CMK (cell line): Measurements from ENCODE around the gene SH2D4B.

Experiments used
- DNase-seq: peaks from one replicate; pipeline ENCODE4 v3.0.0-alpha.2; 2010; ENCODE audit warnings: low read depth

Gene SH2D4B

DNA sequence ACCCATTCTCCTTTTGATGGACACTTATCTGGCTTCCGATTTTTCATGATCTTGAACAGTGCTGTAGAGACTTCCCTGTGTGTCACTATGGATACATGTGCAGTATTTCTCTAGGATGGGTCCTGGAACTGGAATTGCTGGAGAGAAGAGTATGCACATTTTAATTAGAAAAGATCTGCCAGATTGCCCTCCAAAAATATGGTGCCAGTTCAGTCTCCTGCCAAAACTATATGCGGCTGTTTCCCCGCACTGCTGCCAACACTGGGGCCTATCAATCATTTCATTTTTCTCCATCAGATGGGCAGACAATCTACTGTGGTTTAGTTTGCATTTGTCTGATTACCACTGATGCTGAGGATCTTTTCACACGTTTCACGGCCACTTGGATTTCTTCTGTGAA, 105.0 kb downstream of the SH2D4B start:
- no peak for DNase-seq

DNA sequence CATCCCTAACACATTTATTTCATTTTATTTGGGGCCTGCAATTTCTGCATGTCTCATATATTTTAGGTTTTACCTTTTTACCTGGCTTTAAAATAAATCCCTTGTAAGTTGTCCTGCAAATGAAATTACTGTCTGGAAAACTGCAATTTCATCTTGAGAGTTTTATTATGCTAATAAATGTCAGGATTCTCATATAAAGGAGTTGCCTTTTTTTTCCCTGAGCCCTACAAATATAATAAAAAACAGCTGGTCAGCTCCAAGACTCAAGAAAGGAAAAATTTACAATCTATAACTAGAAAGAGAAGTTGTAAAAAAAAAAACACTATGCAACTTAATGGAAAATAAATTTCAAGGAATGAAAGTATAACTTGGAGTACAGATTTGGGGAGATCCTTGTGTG, 108.7 kb downstream of the SH2D4B start:
- no peak for DNase-seq

DNA sequence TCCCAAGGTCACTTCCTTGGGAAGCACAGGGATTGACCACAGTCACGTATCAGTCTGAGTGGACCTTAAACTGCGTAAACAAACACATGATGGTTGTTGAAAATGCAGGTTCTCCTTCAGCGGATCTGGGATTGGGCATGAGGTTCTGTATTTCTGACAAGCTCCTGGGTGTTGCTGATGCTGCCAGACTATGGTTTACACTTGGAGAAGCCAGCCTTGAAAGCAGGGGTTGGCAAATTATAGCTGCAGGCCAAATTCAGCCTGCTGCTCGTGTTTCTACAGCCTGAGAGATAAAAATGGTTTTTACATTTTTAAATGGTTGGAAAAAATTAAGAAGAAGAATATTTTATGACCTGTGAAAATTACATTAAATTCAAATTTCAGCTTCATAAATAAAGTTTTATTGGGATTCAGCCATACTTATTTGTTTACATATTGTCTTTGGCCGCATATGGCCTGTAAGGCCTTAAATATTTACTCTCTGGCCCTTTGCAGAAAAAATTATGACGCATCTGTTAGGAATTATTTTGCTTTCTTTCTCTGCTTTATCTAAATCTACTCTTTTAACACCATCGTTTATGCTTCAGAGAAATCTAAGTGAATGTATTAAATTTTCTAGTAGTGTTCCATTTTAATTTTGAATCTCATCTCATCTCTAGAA, 109.6 kb downstream of the SH2D4B start:
- no peak for DNase-seq

DNA sequence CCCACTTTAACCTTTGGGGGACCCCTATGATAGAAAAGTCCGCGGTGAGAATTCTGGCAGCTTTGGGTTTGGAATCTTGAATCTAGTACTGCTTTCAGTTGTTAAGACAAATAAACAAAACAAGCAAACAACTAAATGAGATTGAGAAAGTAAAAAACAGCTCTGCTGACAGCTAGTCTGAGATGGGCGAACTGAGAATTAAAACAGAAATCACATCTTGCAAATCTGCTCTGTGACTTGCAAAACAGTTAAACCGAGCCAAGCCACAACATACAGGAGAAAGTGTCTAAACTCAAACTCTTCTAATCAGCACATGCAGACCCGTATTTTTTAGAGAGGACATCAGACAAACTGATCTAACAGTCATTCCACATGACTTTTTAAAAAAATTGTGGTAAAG, 110.4 kb downstream of the SH2D4B start:
- DNase-seq, result no peak

DNA sequence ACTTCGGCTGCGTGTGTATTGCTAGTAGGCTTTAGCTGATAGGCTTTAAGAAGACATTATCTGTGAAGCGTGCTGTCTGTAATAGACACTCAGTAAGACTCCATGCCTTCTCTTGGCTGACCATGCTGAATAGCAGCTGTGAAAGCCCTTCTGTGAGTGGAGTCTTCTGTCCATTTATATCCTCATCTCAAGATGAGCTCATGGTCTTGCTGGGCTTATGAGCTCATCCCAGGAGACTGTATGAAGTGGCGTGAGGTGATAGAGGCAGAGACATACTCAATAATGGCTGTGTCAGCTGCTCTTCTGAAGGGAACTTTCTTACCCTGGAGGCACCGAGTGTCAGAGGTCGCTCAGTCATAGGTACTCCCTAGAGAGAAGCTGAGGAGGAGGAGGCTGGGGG, 111.5 kb downstream of the SH2D4B start:
- no peak for DNase-seq

DNA sequence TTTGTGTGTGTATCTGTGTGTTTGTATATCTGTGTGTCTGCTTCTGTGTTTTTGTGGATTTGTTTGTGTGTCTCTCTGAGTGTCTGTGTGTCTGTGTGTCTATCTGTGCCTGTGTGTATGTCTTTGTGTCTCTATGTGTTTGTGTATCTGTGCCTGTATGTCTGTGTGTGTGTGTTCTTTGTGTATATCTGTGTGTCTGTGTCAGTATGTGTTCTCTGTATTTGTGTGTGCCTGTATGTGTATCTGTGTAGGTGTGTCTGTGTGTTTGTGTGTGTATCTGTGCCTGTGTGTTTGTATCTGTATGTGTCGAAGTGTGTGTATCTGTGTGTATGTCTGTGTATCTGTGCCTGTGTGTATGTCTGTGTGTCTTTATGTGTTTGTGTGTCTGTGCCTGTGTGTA, 118.2 kb downstream of the SH2D4B start:
- no peak for DNase-seq

DNA sequence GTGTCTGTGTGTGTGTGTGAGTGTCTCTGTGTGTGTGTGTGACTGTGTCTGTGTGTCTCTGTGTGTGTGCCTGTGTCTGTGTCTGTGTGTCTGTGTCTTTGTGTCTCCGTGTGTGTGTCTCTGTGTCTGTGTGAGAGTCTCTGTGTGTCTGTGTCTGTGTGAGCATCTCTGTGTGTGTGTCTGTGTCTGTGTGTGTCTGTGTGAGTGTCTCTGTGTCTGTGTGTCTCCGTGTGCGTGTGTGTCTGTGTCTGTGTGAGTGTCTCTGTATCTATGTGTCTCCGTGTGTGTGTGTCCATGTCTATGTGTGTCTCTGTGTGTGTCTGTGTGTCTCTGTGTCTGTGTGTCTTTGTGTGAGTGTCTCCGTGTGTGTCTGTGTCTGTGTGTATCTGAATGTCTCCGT, 120.4 kb downstream of the SH2D4B start:
- DNase-seq, result no peak

DNA sequence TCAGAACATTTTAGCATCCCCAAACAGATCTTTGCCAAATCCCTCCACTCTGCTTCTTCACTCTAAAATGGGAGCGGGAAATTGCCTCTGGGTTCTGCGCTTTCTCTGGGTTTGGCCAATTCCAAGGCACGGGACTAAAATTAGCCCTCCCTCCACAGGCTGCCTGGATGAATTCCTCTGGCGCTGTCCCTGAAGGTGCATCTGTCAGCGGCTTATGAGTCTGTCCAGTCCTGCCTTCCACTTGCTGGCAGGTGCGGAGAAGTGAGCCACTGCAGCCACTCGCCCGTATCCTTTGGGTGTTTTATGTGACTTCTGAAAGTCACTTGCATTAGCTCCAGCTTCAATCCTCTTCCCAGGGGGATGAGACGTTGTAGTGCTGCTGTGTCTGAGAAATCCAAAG, 121.6 kb downstream of the SH2D4B start:
- no peak for DNase-seq

DNA sequence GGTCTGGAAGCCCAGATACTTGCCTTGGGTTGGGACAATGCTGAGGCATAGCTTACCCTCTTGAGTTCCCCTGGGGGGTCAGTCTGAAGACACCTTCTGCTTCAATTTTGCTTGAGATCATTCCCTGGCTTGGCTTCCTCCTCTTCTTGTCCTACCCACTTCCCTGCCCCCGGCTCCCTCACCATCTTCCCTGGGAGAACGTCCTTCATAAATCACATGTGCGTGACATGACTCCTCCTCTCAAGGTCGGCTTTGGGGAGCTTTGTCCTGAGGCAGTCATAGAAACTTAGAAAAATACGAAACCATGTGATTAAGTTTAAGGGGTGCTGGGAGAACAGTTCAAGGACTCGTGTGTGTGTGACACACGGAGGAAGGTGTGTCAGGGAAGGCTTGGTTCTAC, 122.6 kb downstream of the SH2D4B start:
- DNase-seq, result no peak

DNA sequence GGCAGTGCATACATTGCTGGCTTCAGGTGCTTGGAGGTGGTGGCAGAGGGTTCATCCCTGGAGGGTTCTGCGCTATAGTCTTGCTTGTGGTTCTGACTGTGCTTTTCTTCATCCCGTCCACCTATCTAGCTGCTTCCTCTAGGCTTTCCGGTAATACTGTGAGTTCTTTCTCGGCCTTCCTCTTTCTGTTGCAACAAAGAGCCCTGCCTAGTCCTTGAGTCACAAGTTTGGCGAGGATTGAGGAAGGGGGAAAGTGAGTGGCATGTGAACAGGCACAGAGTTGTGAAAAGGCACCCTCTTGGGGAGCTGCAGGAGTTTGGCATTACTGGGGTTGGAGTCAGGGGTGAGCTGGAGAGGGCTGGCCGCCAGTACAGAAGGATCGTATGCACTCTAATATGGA, 123.0 kb downstream of the SH2D4B start:
- DNase-seq, result no peak

DNA sequence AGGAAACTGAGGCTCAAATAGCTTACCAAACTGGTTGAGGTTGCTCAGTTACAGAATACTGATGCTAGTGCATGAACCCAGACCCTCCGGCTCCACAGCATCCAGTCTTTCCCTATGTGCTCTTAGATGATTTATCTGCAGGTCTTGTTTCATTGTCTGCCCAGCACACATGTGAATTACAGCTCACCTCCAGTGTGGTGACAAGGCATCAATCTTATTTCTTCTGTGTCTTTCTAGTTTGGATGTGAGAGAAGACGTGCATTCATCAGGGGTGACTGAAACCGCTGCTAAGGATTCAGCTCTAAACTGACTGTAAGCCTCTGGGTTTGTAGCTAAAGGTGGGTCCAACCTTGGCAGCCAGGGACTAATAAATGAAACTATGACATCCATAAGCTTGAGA, 123.8 kb downstream of the SH2D4B start:
- DNase-seq, result no peak

DNA sequence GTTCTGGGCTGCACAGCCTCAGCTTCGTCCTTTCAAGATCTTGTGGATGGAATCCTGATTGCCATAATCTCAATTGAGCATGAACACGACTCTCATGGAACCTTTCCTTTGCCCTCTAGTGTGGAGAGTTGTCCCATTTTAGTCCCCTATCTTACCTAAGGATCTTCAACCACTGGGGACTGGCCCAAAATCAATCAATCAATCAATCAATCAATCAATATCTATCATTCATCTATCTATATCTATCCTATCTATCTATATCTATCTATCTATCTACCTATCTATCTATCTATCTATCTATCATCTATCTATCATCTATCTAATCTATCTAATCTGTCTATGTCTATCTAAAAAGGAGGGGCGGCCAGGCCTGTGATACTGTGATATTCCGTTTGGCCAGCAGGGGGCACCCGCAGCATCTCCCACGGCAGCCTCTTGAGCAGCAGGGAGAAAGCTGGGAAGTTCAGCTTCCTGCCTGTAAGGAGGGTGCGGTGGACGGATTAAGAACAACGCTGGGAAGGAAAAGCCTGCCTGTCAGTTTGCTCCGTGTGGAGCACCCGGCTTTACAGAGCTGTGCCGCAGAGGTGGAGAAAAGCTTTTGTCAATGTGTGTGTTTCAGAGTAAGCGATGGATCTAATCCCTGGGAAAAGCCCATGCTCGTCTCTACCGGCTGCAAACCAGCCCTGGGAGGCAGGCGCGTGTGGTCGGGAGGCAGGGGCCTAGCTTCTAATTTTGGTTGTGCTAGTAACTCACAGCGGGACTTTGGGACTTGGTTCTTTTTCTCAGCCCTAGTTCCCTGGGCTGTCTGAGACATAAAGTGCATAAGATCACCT, 124.9 kb downstream of the SH2D4B start:
- peak; percentile 74 for DNase-seq

DNA sequence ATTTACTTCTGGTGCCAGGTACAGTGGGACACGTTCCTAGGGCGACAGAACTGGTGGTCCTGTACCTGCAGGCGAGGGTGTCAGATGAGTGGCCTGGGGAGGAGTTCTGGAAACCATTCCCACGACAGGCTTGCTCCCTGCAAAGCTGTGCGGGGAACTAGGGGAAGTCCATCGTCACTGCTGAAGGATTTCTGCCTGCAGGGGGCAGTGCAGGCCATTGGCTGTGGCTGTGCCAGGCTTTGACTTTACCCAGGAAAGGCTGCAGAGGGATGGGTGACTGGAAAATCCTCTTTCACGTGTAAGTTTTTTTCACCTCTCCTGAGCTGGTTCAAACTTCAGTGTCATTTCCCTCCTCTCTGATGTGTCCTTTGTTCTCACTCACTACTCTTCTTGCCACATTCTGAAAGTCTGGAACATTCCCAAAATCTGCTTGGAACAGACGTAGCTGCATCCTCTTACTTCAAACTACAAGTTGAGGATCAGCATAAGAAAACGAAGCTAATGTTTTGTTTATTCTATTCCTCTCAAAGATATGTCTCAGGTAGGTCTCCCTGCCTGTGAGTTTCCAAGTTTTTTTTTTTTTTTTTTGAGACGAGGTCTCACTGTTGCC, 126.5 kb downstream of the SH2D4B start:
- DNase-seq, result peak; percentile 35

DNA sequence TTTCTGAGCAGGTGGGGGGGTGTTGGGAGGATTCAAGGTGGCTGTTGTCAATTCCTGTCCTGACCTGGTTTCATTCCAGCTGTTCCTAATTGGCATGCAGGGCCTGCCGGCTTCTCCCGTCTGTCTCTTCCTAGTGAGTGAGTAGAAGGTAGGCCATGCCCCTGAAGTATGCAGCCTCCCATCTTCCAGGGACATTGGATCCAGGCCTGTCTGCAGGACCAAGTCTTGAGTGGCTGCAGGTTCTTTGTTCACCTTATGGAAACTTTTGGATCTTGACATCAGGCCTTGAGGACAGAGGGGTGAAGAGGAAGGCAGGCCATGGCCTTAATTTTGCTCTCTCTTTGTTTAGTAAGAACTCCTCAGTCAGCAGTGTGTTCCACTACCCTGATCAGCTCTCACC, 131.8 kb downstream of the SH2D4B start:
- DNase-seq, result no peak

DNA sequence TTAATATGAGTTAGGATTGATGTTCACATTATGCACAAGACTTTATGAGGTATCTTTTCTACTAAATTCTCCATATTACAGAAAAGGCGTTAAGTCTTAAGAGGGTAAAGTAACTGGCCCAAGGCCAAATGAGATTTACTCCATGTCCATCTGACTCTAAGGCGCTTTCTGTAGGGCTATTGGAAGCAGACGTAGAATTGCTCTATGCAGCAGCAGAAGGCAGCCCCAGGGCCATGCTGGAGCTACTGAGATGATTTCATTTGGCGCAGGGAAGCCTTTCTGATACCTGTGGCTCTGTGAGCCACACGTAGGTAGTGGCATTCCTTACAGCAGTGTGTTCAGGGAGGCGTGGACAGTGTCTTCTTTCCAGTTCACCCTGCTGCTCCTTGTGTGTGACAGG, 133.1 kb downstream of the SH2D4B start:
- DNase-seq, result no peak

DNA sequence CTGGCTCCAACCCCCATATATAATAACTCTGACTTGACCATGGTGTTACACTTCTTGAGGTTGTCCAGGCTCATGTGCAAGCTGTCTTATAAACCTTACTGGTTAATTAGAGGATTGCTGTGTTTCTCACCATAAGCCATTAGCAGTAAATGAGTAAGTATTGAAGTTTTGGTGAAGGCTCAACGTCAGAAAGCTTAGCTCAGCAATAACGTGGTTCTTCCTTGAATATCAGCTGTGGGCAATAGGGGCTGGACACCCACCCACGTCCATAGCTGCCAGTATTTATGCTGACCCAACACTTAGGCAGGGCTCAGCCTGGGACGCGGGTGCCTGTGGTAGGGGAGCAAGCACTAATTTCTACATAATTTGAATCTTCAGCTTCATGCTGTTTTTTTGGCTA, 134.1 kb downstream of the SH2D4B start:
- no peak for DNase-seq

DNA sequence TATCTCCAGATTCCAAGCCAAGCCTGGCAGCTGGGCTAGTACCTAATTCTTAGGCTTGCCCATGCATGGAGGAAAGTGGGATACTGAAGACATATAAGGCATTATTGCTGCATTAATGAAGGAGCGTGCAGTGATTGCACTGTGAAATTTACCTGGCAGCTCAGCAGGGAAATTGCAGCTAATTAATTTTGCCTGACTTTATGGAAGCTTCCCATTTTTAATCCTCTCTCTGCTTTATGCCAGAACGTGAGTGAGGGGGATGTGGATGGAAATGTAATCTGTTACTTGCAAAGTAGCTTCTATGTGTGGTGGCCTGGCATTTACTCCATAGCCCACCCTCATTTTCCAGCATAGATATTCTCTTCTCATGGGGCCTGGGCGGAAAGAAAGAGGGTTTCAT, 134.9 kb downstream of the SH2D4B start:
- no peak for DNase-seq

DNA sequence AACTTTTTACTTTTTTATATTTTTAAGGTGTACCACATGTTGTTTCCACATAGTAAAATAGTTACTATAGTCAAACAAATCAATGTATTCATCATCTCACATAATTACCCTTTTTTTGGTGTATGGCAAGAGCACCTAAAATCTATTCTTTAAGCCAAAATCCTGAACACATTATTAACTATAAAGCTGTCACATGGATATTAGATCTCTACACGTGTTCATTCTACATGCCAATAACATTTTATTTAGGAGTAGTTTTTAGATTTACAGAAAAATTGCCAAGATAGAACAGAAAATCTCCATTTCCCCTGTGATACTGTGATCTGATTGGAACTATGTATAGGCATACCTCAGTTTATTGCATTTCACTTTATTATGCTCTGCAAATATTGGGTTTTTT, 137.1 kb downstream of the SH2D4B start:
- DNase-seq, result no peak

DNA sequence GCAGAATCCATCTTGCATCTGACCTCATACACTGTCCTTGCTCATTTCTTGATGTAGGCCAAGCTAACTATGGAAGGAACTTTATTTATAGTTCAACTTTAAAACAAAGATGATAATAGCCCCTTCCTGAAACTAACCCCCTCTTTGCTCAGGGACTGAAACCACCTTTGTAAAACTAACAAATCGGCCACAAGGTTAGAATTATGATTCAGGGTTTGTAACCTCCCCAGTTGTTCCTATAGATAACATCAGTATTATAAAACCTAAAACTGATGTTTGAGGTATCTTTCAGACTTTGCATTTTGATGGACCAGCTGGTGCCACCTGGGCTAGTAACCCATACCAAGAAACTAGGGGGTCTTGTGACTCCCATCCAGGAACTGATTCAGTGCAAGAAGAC, 143.4 kb downstream of the SH2D4B start:
- no peak for DNase-seq

DNA sequence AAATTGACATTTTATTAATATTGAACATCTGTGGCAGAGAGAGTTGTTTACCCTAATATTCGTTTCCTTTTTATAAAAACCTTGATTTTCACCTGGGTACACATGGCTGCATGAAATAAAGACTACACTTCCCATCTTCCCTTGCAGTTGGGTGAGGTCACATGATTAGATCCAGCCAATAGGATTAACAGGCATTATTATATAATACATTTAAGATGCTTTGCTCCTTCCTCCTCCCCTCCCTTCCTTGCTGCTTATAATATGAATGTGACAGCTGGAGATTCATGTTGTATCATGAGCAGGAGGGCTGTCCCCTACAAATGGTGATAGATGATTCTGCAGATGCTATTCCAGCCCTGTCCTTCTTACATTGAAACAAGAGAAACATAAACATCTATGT, 146.6 kb downstream of the SH2D4B start:
- peak; percentile 46 for DNase-seq

DNA sequence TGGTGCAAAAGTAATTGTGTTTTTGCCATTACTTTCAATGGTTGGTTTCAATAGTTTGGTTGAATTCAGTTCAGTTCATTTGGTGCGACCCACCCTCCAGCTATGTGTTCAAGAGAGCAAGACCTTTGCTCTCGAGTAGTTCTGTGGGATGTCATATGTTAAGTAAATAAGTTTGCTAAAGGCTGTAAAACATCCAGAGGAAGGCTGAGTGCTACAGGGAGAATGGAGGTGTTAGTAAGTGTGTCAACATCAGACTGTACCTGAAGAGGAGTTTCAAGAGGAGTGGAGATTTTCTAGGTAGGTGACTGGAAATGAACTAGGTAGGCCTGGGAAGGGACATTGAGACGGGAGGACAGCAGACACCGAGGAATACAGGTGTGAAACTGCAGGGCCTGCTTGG, 147.7 kb downstream of the SH2D4B start:
- DNase-seq, result no peak

DNA sequence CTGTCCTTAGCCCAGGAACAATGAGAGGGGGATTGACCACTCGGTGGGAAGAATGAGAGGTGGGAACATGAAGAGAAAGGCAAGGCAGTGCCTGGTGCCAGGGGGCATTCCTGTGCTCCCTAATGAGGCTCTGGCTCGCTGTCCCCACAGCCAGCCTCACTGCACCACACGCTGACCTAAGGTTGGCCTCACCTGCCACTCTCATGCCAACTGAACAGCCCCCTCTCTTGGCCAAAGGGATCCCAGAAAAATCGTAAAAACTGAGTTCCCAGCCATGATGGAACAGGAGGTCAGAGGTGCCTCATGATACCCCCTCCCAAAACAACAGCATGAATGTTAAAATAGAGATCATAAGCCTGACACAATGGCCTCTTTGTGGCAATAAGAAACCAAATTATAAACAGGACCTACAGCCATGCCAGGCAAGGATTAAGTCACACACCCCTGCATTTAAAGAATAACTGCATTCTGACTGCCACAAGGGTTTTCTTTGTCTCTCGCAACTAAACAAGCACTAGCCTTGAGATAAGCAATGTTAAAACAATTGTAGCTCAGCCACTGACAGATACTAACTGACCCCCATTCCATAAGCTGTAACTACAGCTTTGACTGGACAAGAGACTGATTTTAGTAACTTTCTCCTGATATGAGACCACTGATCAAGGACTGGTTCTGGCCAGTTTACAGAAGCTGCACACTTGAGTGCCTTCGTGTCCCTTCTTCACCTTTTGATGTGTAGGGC, 149.2 kb downstream of the SH2D4B start:
- DNase-seq, result no peak

DNA sequence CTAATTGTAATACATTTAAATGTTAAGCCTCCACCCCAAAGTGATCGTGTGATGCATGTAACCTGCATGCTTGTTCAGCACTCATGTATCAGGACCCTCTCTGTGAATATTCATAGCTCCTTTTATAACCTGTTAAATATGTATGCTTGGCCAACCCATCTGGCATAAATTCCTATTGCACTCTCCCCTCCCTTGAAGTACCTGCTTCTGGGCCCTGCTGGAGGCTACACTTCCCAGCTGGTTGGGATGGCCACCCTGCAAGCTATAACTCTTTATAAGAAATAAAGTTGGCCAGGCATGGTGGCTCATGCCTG, 149.7 kb downstream of the SH2D4B start:
- no peak for DNase-seq
